Esophagus squamous epithelium (tissue), 4 donors: ENCODE measurements around the gene NEDD4L.
A peak's percentile ranks its signal among the peaks of the same experiment; 100 is the strongest.

Experiments used
- POLR2A ChIP-seq, 4 donors: fragments of 450-650 bp; IDR thresholded peaks; one replicate each; pipeline ENCODE4 v1.6.1; 2017; ENCODE audit warnings: antibody characterized with exemption in 4 of 4, mild to moderate bottlenecking in 4 of 4, moderate library complexity in 3 of 4
- TF ChIP-seq, protein P1 (sequence below), 6 experiments: fragments of 450-650 bp in 4 of 6; fragments of 200-600 bp in 2 of 6; sonication (generic) in 2 of 6; IDR thresholded peaks; one replicate each; pipeline ENCODE4 v1.5.1; 2016 to 2019; ENCODE audit warnings: antibody characterized with exemption in 6 of 6, mild to moderate bottlenecking in 4 of 6, moderate library complexity in 4 of 6

- TF ChIP-seq POLR2A (IDR thresholded peaks at IDR 0.05), result no peak
- TF ChIP-seq, protein P1, sequence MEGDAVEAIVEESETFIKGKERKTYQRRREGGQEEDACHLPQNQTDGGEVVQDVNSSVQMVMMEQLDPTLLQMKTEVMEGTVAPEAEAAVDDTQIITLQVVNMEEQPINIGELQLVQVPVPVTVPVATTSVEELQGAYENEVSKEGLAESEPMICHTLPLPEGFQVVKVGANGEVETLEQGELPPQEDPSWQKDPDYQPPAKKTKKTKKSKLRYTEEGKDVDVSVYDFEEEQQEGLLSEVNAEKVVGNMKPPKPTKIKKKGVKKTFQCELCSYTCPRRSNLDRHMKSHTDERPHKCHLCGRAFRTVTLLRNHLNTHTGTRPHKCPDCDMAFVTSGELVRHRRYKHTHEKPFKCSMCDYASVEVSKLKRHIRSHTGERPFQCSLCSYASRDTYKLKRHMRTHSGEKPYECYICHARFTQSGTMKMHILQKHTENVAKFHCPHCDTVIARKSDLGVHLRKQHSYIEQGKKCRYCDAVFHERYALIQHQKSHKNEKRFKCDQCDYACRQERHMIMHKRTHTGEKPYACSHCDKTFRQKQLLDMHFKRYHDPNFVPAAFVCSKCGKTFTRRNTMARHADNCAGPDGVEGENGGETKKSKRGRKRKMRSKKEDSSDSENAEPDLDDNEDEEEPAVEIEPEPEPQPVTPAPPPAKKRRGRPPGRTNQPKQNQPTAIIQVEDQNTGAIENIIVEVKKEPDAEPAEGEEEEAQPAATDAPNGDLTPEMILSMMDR (IDR thresholded peaks at IDR 0.05), result peak; percentile 36 to 67 (median 60)
Measured at GRCh38 chr18:58321986-58322385, 278.0 kb downstream of the NEDD4L start.
